ENCODE measurements around the gene GPR173.
A peak's percentile ranks its signal among the peaks of the same experiment; 100 is the strongest.

Gene GPR173

GRCh38 chrX:53077207-53078197 is 28.9 kb downstream of the GPR173 start:
- H3K4me1 ChIP-seq (ENCODE audit: insufficient read depth, low read length), result peaks cover 9% of the 10 kb centered on the region; the same call in 1 of the 2 replicates
- no peaks in the 10 kb centered on the region for H3K9me3 ChIP-seq (ENCODE audit: control insufficient read depth, insufficient read depth, low read length)
- H3K36me3 ChIP-seq (ENCODE audit: insufficient read depth, low read length), result no peaks in the 10 kb centered on the region
- H3K9ac ChIP-seq (ENCODE audit: low read depth, low read length), result no peak overlapping the region

- Histone ChIP-seq H3K4me1 (ENCODE audit: insufficient read depth, low read length) (peaks cover 6% of the 10 kb centered on the region; the same call in 1 of the 2 replicates), H3K9ac (ENCODE audit: low read depth, low read length) (no peak overlapping the region), H3K9me3 (ENCODE audit: control insufficient read depth, insufficient read depth, low read length) (no peaks in the 10 kb centered on the region), H3K36me3 (ENCODE audit: insufficient read depth, low read length) (no peaks in the 10 kb centered on the region)
Observed at GRCh38 chrX:53078943-53079342, 30.4 kb downstream of the GPR173 start.

- H3K4me1 ChIP-seq (ENCODE audit: insufficient read depth, low read length), result peaks cover 6% of the 10 kb centered on the region; the same call in 1 of the 2 replicates
- peaks cover 6% of the 10 kb centered on the region; the same call in 1 of the 2 replicates for H3K36me3 ChIP-seq (ENCODE audit: insufficient read depth, low read length)
- H3K9me3 ChIP-seq (ENCODE audit: control insufficient read depth, insufficient read depth, low read length), result no peaks in the 10 kb centered on the region
- H3K9ac ChIP-seq (ENCODE audit: low read depth, low read length), result peak overlapping the region; percentile 39
Observed at GRCh38 chrX:53080628-53081580, 32.3 kb downstream of the GPR173 start.

- peak within 1 kb of the TSS; percentile 69; the same call in 1 of the 2 replicates for H3K9ac ChIP-seq (ENCODE audit: low read depth, low read length)
- H3K4me1 ChIP-seq (ENCODE audit: insufficient read depth, low read length), result peaks cover 6% of the 10 kb centered on the region; the same call in 1 of the 2 replicates
- peaks cover 6% of the 10 kb centered on the region; the same call in 1 of the 2 replicates for H3K36me3 ChIP-seq (ENCODE audit: insufficient read depth, low read length)
- no peaks in the 10 kb centered on the region for H3K9me3 ChIP-seq (ENCODE audit: control insufficient read depth, insufficient read depth, low read length)
Observed at GRCh38 chrX:53081925-53082772, 33.6 kb downstream of the GPR173 start, which contains the start of gene TSPYL2. Gene TSPYL2 (plus strand): TSS chrX:53082367. CDS start chrX:53082499, 132 bp downstream.

- Histone ChIP-seq H3K9ac (ENCODE audit: low read depth, low read length) (peak overlapping the region; percentile 69; the same call in 1 of the 2 replicates), H3K36me3 (ENCODE audit: insufficient read depth, low read length) (peaks cover 6% of the 10 kb centered on the region; the same call in 1 of the 2 replicates), H3K9me3 (ENCODE audit: control insufficient read depth, insufficient read depth, low read length) (no peaks in the 10 kb centered on the region), H3K4me1 (ENCODE audit: insufficient read depth, low read length) (peaks cover 13% of the 10 kb centered on the region)
Observed at GRCh38 chrX:53082773-53083616, 34.4 kb downstream of the GPR173 start.

- H3K9me3 ChIP-seq (ENCODE audit: control insufficient read depth, insufficient read depth, low read length), result no peaks in the 10 kb centered on the region
- peaks cover 13% of the 10 kb centered on the region for H3K4me1 ChIP-seq (ENCODE audit: insufficient read depth, low read length)
- peaks cover 6% of the 10 kb centered on the region; the same call in 1 of the 2 replicates for H3K36me3 ChIP-seq (ENCODE audit: insufficient read depth, low read length)
- H3K9ac ChIP-seq (ENCODE audit: low read depth, low read length), result no peak overlapping the region
Observed at GRCh38 chrX:53084043-53084570, 35.5 kb downstream of the GPR173 start.

GRCh38 chrX:53084863-53085262 is 36.3 kb downstream of the GPR173 start:
- Histone ChIP-seq H3K9ac (ENCODE audit: low read depth, low read length) (no peak overlapping the region), H3K36me3 (ENCODE audit: insufficient read depth, low read length) (peaks cover 6% of the 10 kb centered on the region; the same call in 1 of the 2 replicates), H3K4me1 (ENCODE audit: insufficient read depth, low read length) (peaks cover 13% of the 10 kb centered on the region), H3K9me3 (ENCODE audit: control insufficient read depth, insufficient read depth, low read length) (no peaks in the 10 kb centered on the region)

- no peaks in the 10 kb centered on the region for H3K9me3 ChIP-seq (ENCODE audit: control insufficient read depth, insufficient read depth, low read length)
- no peak overlapping the region for H3K9ac ChIP-seq (ENCODE audit: low read depth, low read length)
- H3K36me3 ChIP-seq (ENCODE audit: insufficient read depth, low read length), result peaks cover 6% of the 10 kb centered on the region; the same call in 1 of the 2 replicates
- H3K4me1 ChIP-seq (ENCODE audit: insufficient read depth, low read length), result peaks cover 8% of the 10 kb centered on the region
Observed at GRCh38 chrX:53085661-53086229, 37.2 kb downstream of the GPR173 start.

GRCh38 chrX:53086464-53086863 is 37.9 kb downstream of the GPR173 start:
- Histone ChIP-seq H3K9me3 (ENCODE audit: control insufficient read depth, insufficient read depth, low read length) (no peaks in the 10 kb centered on the region), H3K4me1 (ENCODE audit: insufficient read depth, low read length) (peaks cover 7% of the 10 kb centered on the region; the same call in 1 of the 2 replicates), H3K9ac (ENCODE audit: low read depth, low read length) (no peak overlapping the region), H3K36me3 (ENCODE audit: insufficient read depth, low read length) (peaks cover 6% of the 10 kb centered on the region; the same call in 1 of the 2 replicates)

GRCh38 chrX:53087388-53087831 is 38.8 kb downstream of the GPR173 start:
- H3K36me3 ChIP-seq (ENCODE audit: insufficient read depth, low read length), result peaks cover 6% of the 10 kb centered on the region; the same call in 1 of the 2 replicates
- peaks cover 7% of the 10 kb centered on the region; the same call in 1 of the 2 replicates for H3K4me1 ChIP-seq (ENCODE audit: insufficient read depth, low read length)
- no peak overlapping the region for H3K9ac ChIP-seq (ENCODE audit: low read depth, low read length)
- no peaks in the 10 kb centered on the region for H3K9me3 ChIP-seq (ENCODE audit: control insufficient read depth, insufficient read depth, low read length)

- H3K9me3 ChIP-seq (ENCODE audit: control insufficient read depth, insufficient read depth, low read length), result no peaks in the 10 kb centered on the region
- peak overlapping the region; percentile 85 for H3K9ac ChIP-seq (ENCODE audit: low read depth, low read length)
- H3K4me1 ChIP-seq (ENCODE audit: insufficient read depth, low read length), result peaks cover 7% of the 10 kb centered on the region
- H3K36me3 ChIP-seq (ENCODE audit: insufficient read depth, low read length), result peaks cover 6% of the 10 kb centered on the region; the same call in 1 of the 2 replicates
Observed at GRCh38 chrX:53088136-53088974, 39.8 kb downstream of the GPR173 start.
